Measurements from ENCODE around the gene PSTK.

- TF ChIP-seq CTCF (conservative IDR thresholded peaks at IDR 0.05; ENCODE audit: low read length) (no peak), EZH2phosphoT487 (IDR thresholded peaks at IDR 0.05; ENCODE audit: borderline replicate concordance) (no peak)
Observed at GRCh38 chr10:123017421-123018165, 37.4 kb downstream of the PSTK start.
